Pons (tissue), 1 donor: ENCODE data around the gene ITIH4.

Source experiments
- DNase-seq: peaks from one replicate; pipeline ENCODE4 v3.0.0-alpha.2; 2016; ENCODE audit warnings: low spot score

The ITIH4 gene

DNA sequence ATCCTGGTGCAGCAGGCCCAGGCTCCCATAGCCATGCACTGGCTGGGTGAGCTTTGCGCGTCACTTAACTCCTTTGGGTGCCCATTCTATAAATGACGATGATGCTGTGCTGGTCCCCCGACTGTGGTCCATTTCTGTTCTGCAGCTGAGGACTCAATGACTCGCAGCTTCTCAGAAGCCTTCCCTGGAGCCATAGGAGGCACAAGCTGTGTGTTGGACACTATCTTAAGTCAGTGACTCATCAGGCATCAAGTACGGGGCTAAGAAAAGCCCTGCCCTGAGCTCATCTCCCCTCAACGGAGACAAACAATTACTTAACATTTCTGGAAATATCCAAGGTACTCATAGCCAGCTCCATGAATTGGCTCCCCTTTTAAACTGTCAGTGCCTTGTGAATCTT, 18.1 kb upstream of the ITIH4 start:
- DNase-seq: no peak

- no peak for DNase-seq
These were observed 17.3 kb upstream of the ITIH4 start for GRCh38 chr3:52847726-52848125.

DNA sequence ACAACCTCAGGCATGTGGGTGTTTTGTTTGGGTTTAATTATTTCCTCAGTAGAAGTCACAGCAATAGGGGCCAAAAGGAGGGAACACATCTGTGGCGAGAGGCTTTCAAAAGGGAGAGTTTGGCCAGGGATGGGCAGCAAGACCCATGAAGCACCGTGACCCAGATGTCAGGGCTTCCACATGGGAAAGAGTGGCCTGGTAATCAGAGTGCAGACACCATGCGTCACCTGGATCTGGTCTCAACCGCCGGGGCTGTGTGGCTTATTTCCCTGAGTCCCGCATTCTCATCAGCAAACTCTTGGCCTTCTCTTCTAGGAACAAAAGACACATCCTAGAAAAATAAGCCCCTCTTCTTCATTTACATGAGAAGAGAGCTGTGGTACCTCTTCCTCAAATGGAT, 16.8 kb upstream of the ITIH4 start:
- DNase-seq: no peak

GRCh38 chr3:52846432-52846965, 16.0 kb upstream of the ITIH4 start:
- DNase-seq: no peak

GRCh38 chr3:52845691-52846431, 15.4 kb upstream of the ITIH4 start:
- no peak for DNase-seq

DNA sequence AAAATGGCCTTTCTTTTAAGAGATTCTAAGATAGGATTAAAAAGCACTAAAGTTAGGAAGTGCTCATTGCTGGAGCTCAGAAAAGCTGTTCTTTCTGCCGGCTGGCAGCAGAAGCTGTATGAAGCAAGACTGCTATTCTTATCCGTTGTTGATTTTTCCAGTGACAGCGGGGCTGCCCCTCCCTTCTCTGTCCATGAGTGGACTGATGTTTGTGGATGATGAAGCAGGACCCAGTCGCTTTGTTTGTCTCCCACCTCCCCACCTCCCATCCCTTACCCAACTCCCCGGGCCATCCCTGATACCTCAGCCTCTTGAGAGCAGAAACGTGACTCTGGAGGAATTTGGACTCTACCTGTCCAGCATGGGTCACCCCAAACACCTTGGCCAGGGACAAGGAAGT, 14.7 kb upstream of the ITIH4 start:
- DNase-seq: peak; percentile 56

DNA sequence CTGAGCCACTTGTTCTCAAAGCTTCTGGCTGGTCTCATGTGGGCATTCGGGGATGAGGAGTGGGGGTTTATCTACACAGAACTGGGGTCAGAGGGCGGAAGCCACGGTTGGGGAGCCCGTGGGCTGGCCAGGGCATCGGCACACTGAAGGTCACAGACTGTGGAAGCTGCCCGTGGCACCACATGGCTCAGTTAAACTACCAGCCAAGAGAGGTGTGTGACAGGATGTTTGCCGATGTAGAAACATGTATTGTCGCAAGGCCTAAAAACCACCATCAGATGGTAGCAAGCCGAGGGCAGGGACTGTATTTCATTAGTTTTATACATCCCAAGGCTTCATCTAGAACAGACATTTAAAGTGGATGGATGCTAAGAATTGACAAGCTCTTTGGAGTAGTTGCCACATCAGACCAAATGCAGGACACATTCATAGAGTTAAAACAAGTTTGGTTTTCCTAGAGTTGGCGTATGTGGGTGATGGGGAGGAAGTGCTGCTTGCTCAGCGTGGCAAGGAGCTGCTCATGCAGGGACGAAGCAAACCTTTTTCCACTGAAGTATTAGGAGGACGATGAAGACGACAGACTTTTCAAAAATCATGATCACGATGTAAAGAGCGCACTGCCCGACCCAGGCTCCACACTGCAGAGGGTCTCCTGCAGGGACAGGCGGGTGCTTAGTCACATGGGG, 14.0 kb upstream of the ITIH4 start:
- no peak for DNase-seq

- DNase-seq: no peak
These were observed 13.4 kb upstream of the ITIH4 start for GRCh38 chr3:52843881-52844280.

GRCh38 chr3:52843108-52843865, 12.8 kb upstream of the ITIH4 start:
- no peak for DNase-seq

DNA sequence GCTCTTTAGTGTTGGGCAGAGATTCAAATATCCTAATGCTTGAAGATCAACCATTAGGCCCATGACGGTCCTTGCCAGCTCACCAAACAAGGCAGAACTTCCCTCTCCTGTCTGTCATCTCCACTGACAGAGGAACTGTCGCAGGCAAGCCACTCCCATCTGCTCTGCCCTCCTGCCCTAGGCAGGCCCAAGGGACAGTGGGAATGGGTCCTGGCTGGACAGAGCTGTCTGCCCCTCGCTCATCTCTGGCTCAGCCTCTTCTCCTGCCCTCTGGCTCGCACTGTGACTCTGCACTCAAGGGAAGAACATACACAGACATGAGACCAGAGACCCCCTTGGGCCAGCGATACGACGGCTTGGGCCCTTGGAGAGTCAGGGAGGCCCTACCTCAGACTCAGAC, 12.0 kb upstream of the ITIH4 start:
- no peak for DNase-seq

DNA sequence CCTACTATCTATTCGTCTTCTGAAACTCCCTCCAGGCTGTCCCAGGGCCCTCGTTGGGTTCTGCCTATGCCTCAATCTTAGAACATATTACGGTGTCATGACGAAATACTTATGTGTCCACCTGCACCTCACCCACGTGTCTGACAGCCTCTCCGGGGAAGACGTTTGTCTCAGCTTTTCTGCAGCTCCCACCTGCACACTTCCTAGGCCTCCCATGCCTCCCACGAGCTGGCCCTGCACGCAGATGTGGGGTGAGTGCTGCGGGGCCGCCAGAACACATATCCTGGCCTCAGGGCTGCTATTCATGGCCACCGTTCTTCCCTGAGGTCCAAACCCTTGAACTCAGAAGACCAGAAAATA, 11.5 kb upstream of the ITIH4 start:
- no peak for DNase-seq

- no peak for DNase-seq
These were observed 10.9 kb upstream of the ITIH4 start for GRCh38 chr3:52841211-52841980.

GRCh38 chr3:52839892-52840545, 9.5 kb upstream of the ITIH4 start:
- no peak for DNase-seq

- DNase-seq: no peak
These were observed 8.8 kb upstream of the ITIH4 start for GRCh38 chr3:52839268-52839575.

GRCh38 chr3:52838561-52839267, 8.2 kb upstream of the ITIH4 start:
- DNase-seq: no peak

DNA sequence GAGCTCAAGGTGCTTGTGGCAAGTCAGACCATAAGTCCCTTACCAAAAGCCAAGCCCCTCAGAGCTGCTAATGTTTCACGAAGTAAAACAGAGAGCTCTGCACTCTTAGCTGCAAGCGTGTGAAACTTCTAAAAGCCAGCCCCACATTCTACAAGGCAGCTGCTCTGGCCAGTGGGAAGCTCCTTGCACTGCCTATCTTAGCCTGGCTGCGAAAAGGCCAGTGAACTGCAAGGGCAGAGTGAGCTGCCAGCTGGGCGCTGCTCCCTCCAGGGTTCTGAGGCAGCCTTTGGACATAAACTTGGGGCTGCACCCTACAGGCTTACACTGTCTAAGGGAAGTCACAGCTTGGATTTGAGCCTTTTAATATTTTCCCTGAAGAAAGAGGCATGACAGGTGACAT, 6.5 kb upstream of the ITIH4 start:
- DNase-seq: no peak

GRCh38 chr3:52836471-52836845, 6.0 kb upstream of the ITIH4 start:
- no peak for DNase-seq

DNA sequence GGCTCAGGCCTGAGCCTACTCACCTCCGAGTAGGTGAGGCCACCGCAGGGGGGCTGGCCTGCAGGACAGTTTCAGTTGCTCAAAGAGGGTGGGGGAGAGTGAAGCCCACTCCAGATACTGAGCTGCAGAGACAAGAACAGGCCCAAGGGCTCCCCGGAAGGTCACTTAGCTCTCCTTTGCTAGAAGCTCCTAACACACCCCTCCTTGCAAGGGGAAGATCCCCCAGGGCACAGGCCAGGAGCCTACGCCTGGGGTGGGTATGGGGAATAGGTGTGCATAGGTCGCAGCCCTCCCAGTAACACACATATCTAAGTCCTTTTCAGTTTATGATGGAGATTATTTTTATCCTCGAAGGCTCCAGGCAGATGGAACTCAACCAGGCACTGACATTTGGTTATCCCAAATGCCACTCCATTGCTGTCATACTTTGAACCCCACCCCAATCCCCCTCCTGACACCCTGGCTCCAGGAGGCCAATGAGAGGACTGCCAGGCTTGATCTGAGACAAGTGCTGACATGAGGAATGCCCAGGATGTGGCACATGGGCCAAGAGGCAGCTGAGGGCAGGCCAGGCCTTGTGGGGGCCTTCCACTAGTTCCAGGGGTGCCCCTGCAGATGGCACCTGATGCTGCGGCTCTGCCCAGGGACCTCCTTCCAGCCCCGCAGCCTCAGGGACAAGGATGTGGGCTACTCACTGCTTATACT, 5.4 kb upstream of the ITIH4 start:
- no peak for DNase-seq

DNA sequence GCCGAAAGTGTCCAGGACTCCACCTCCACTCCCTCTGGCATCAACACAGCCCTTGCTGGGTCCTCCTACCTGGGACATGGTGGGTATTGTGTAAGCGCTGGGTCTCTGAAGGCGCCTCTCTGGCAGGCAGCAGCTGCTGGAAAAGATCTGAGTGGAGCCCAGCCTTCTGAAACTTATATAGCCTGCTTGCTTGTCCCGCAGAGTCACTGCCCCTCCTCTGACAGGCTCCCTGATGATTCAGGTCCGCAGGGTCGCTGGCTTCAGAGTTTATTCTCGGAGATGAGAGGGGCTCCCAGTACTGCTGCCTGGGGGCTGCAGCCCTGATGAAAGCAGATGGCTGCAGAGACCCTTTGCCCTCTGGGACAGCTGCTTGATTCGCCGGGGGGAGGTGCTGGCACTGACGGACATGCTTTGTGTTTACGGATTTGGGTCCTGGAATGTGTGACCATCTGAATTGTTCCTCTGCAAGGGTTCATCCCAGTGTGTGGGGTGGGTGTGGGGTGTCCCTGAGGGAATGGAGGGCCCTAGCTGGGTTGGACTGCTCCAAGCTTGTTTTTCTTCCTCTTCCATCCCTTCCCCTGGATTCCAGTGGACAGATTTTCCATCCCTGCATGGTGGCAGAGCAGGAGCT, 4.5 kb upstream of the ITIH4 start, which contains the start of gene MUSTN1:
TSS of gene MUSTN1 (minus strand) at position 149 of the 631 bp plus-strand sequence. CDS start at position 78, 71 bp downstream.
- no peak for DNase-seq

DNA sequence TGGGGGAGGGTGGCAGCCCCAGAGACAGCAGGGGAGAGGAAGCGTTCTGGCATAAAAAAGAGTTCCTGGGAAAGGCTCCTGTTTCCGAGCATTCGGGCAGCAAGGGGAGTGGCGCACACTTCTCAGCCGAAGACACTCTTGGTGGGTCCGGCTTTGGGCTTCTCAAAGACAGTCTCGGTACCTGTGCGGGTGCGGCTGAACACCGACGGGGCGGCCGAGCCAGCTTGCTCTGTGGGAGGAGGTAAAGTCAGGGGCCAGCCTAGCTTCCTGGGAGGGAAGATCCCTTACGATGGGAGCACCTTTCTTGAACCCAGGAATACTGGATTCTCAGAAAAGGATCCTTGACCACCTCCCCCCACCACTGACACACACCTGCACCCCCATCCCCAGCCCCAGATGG, 2.7 kb upstream of the ITIH4 start:
- no peak for DNase-seq
